HepG2 (cell line): ENCODE measurements around the gene PMM2. TPM values are rescaled to one million over a fixed set of nuclear protein-coding genes. Genes with fewer than 3 reads are reported as not detected.

ENCODE experiments used
- ASH2L ChIP-seq: fragments of 300-600, 200-600 bp; sonication (generic); IDR thresholded peaks from 2 replicates; pipeline ENCODE4 v1.7.0; 2017; ENCODE audit warnings: low read depth, mild to moderate bottlenecking, moderate library complexity, mixed read lengths, low read length; ENCODE audit not compliant: insufficient read length
- ATAD3A ChIP-seq: sonication (generic); formaldehyde crosslinking; IDR thresholded peaks from 2 replicates; pipeline ENCODE4 v1.4.0; 2020; ENCODE audit warnings: missing genetic modification reagents
- CEBPG ChIP-seq: IDR thresholded peaks from 2 replicates; pipeline ENCODE4 v1.6.1; 2016
- FOXM1 ChIP-seq: sonication (generic); formaldehyde crosslinking; IDR thresholded peaks from 2 replicates; pipeline ENCODE4 v1.5.0; 2020; ENCODE audit warnings: missing genetic modification reagents
- SKI ChIP-seq: fragments of 450-650 bp; IDR thresholded peaks from one replicate; pipeline ENCODE4 v1.6.1; 2018; ENCODE audit warnings: mild to moderate bottlenecking; ENCODE audit not compliant: partially characterized antibody
- THAP9 ChIP-seq: sonication (generic); formaldehyde crosslinking; IDR thresholded peaks from 2 replicates; pipeline ENCODE4; 2020; ENCODE audit warnings: missing genetic modification reagents, mild to moderate bottlenecking, borderline replicate concordance
- TSC22D2 ChIP-seq: sonication (generic); formaldehyde crosslinking; IDR thresholded peaks from 2 replicates; pipeline ENCODE4 v1.5.1; 2020; ENCODE audit warnings: missing genetic modification reagents, mild to moderate bottlenecking, borderline replicate concordance
- ZNF136 ChIP-seq: sonication (generic); formaldehyde crosslinking; IDR thresholded peaks from 2 replicates; pipeline ENCODE4 v1.8.1; 2022; ENCODE audit warnings: low read depth, mild to moderate bottlenecking, moderate library complexity, missing genetic modification reagents
- ZNF234 ChIP-seq: sonication (generic); formaldehyde crosslinking; conservative IDR thresholded peaks from 2 replicates; pipeline ENCODE4 v1.5.1; 2020; ENCODE audit warnings: mild to moderate bottlenecking, missing genetic modification reagents
- ZNF263 ChIP-seq: sonication (generic); formaldehyde crosslinking; IDR thresholded peaks from 2 replicates; pipeline ENCODE4 v1.4.0; 2020; ENCODE audit warnings: missing genetic modification reagents
- ZNF784 ChIP-seq: sonication (generic); formaldehyde crosslinking; IDR thresholded peaks from 2 replicates; pipeline ENCODE4 v1.5.1; 2020; ENCODE audit warnings: missing genetic modification reagents, mild to moderate bottlenecking, borderline replicate concordance
- polyA plus RNA-seq, 8 experiments: library from polyadenylated mRNA; depleted of rRNA in 3 of 8; stranded (reverse) in 7 of 8; unstranded in 1 of 8; fragments of >200 nt; fragmentation: Illumina TruSeq in 4 of 8; extraction: Trizol in 4 of 8; gene quantifications; 2 replicates each; pipeline versions ENCODE4 v1.2.1 to v1.2.3, GENCODE V29; 2011 to 2016; ENCODE audit warnings: low read depth in 4 of 8, missing spikeins in 1 of 8, mixed read lengths in 1 of 8; ENCODE audit not compliant: insufficient read depth in 1 of 8
- total RNA-seq, 5 experiments: library from RNA; depleted of rRNA; stranded (reverse); fragments of >200 nt; fragmentation: Illumina TruSeq; extraction: Trizol; gene quantifications; 2 replicates each; pipeline ENCODE4 v1.2.3, GENCODE V29; 2016; ENCODE audit warnings: low read depth in 1 of 5
- TF ChIP-seq, protein P1 (sequence below): sonication (generic); formaldehyde crosslinking; IDR thresholded peaks from 2 replicates; pipeline ENCODE4 v1.8.0; 2022; ENCODE audit warnings: mild to moderate bottlenecking, missing genetic modification reagents, borderline replicate concordance
- TF ChIP-seq, protein P2 (sequence below), 2 experiments: sonication (generic) in 1 of 2; formaldehyde crosslinking in 1 of 2; IDR thresholded peaks; 2 replicates each; pipeline versions ENCODE4 v1.4.0 to v1.6.1; 2018 to 2020; ENCODE audit warnings: missing genetic modification reagents in 2 of 2, borderline replicate concordance in 1 of 2, low read depth in 1 of 2, mild to moderate bottlenecking in 1 of 2, missing biosample characterization in 1 of 2
- TF ChIP-seq, protein P3 (sequence below): sonication (generic); formaldehyde crosslinking; IDR thresholded peaks from 2 replicates; pipeline ENCODE4 v1.4.0; 2020; ENCODE audit warnings: missing genetic modification reagents, borderline replicate concordance
- TF ChIP-seq, protein P4 (sequence below): sonication (generic); formaldehyde crosslinking; IDR thresholded peaks from 2 replicates; pipeline ENCODE4 v1.8.1; 2023; ENCODE audit warnings: mild to moderate bottlenecking, missing genetic modification reagents, borderline replicate concordance

Gene PMM2
- total and polyA plus RNA-seq, 2 of the 13 experiments (the other 11 are each of a cell fraction or from before 2014, with no cell fraction given) = 52.2 to 93.7 TPM

GRCh38 chr16:8866118-8866883 is 68.7 kb downstream of the PMM2 start (continued):
- TF ChIP-seq SKI (no peak), THAP9 (CRISPR knock-in tag) (peak; percentile 4; the same call in 1 of the 2 replicates), ATAD3A (CRISPR knock-in tag) (no peak), ZNF234 (CRISPR knock-in tag) (no peak; the same call in 1 of the 2 replicates), TSC22D2 (CRISPR knock-in tag) (peak; percentile 92; the same call in 1 of the 2 replicates), ZNF784 (CRISPR knock-in tag) (no peak), ZNF136 (no peak), ZNF263 (CRISPR knock-in tag) (peak; percentile 71), ASH2L (no peak), FOXM1 (CRISPR knock-in tag) (no peak), CEBPG (CRISPR knock-in tag) (no peak)
- TF ChIP-seq, protein P1, sequence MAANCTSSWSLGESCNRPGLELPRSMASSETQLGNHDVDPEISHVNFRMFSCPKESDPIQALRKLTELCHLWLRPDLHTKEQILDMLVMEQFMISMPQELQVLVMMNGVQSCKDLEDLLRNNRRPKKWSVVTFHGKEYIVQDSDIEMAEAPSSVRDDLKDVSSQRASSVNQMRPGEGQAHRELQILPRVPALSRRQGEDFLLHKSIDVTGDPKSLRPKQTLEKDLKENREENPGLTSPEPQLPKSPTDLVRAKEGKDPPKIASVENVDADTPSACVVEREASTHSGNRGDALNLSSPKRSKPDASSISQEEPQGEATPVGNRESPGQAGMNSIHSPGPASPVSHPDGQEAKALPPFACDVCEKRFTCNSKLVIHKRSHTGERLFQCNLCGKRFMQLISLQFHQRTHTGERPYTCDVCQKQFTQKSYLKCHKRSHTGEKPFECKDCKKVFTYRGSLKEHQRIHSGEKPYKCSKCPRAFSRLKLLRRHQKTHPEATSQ (CRISPR knock-in tag) = no peak; the same call in 1 of the 2 replicates
- TF ChIP-seq, protein P2, sequence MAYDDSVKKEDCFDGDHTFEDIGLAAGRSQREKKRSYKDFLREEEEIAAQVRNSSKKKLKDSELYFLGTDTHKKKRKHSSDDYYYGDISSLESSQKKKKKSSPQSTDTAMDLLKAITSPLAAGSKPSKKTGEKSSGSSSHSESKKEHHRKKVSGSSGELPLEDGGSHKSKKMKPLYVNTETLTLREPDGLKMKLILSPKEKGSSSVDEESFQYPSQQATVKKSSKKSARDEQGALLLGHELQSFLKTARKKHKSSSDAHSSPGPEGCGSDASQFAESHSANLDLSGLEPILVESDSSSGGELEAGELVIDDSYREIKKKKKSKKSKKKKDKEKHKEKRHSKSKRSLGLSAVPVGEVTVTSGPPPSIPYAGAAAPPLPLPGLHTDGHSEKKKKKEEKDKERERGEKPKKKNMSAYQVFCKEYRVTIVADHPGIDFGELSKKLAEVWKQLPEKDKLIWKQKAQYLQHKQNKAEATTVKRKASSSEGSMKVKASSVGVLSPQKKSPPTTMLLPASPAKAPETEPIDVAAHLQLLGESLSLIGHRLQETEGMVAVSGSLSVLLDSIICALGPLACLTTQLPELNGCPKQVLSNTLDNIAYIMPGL (CRISPR knock-in tag; IDR thresholded peaks at IDR 0.05; ENCODE audit: borderline replicate concordance in 1 of 2, low read depth in 1 of 2) = peak in 1 of 2 experiments; percentile 49; a peak in 1 of 4 replicates
- TF ChIP-seq, protein P3, sequence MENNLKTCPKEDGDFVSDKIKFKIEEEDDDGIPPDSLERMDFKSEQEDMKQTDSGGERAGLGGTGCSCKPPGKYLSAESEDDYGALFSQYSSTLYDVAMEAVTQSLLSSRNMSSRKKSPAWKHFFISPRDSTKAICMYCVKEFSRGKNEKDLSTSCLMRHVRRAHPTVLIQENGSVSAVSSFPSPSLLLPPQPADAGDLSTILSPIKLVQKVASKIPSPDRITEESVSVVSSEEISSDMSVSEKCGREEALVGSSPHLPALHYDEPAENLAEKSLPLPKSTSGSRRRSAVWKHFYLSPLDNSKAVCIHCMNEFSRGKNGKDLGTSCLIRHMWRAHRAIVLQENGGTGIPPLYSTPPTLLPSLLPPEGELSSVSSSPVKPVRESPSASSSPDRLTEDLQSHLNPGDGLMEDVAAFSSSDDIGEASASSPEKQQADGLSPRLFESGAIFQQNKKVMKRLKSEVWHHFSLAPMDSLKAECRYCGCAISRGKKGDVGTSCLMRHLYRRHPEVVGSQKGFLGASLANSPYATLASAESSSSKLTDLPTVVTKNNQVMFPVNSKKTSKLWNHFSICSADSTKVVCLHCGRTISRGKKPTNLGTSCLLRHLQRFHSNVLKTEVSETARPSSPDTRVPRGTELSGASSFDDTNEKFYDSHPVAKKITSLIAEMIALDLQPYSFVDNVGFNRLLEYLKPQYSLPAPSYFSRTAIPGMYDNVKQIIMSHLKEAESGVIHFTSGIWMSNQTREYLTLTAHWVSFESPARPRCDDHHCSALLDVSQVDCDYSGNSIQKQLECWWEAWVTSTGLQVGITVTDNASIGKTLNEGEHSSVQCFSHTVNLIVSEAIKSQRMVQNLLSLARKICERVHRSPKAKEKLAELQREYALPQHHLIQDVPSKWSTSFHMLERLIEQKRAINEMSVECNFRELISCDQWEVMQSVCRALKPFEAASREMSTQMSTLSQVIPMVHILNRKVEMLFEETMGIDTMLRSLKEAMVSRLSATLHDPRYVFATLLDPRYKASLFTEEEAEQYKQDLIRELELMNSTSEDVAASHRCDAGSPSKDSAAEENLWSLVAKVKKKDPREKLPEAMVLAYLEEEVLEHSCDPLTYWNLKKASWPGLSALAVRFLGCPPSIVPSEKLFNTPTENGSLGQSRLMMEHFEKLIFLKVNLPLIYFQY (CRISPR knock-in tag) = peak; percentile 95; the same call in 1 of the 2 replicates
- TF ChIP-seq, protein P4, sequence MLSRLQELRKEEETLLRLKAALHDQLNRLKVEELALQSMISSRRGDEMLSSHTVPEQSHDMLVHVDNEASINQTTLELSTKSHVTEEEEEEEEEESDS (CRISPR knock-in tag) = no peak
